HG03175 (cell line): ENCODE results near the gene FCHSD2.
"Not testable (repeated sequence)": the region's sequence is repeated elsewhere in the genome, so short reads cannot be mapped to it uniquely, and the experiment has no call there.

Experiments
- ATAC-seq: cut with Tn5 transposase; IDR thresholded peaks from one replicate; pipeline ENCODE4 v1.9.1; 2021; ENCODE audit warnings: mild to moderate bottlenecking, moderate library complexity; ENCODE audit not compliant: unreplicated experiment

The FCHSD2 gene

DNA sequence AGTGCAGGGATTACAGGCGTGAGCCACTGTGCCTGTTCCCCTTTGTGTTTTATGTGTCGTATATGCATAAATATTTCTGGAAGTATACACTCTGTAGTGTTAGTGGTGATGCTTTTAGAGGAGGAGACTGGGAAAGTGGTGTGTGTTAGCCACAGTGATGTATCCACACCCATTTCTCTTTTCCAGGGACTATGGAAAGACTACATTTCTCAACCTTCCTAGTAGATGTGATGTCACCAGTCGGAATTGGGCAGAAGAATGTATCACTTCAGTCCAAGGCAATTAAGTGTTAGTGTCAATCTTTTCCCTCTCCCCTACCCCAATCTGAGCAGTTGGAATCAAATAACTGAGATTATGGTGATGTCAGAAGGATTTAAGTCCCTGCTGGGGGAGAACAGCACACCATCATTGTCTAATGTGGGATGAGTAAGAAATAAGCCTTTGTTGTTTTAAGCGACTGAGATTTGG, 333.8 kb downstream of the FCHSD2 start:
- no peak for ATAC-seq

DNA sequence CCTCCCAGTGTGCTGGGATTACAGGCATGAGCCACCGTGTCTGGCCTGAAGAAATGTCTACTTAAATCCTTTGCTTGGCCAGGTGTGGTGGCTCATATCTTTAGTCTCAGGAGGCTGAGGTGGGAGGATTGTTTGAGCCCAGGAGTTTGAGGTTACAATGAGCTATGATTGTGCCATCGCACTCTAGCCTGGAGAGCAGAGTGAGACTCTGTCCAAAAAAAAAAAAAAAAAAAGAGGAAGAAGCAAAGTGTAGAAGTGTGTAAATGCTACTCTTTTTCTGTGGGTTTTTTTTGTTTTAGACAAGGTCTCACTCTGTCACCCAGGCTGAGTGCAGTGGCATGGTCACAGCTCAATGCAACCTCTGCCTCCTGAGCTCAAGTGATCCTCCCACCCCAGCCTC, 334.3 kb downstream of the FCHSD2 start:
- ATAC-seq: no peak

DNA sequence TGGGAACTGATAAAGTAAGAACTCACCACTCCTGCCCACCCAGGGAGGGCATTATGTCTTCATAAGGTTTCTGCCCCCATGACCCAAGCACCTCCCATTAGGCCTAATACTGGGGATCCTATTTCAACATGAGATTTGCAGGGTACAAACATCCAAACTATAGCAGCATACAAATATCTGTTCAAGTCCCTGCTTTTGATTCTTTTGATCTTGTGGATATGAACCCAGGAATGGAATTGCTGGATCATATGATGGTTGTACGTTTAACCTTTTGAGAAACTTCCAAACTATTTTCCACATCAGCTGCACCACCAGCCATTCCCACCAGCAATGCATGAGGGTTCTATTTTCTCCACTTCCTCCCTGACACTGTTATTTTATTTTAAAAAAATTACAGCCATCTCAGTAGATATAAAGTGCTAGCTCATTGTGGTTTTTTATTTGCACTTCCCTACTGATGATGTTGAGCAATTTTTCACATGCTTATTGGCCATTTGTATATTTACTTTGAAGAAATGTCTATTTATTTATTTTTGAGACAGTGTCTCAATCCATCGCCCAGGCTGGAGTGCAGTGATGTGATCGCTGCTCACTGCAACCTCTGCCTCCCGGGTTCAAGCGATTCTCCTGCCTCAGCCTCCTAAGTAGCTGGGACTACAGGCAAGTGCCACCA, 335.0 kb downstream of the FCHSD2 start:
- no peak for ATAC-seq

DNA sequence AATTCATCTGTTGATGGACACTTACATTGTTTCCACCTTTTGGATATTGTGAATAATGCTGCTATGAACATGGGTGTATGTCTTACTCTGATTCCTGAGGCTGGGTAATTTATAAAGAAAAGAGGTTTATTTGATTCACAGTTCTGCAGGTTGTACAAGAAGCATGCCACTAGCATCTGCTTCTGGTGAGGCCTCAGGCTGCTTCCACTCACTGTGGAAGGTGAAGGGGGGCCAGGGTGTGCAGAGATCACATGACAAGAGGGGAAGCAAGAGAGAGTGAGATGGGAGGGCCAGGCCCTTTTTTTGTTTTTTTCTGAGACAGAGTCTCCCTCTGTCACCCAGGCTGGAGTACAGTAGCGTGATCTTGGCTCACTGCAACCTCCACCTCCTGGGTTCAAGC, 335.7 kb downstream of the FCHSD2 start:
- ATAC-seq: not testable (repeated sequence)

DNA sequence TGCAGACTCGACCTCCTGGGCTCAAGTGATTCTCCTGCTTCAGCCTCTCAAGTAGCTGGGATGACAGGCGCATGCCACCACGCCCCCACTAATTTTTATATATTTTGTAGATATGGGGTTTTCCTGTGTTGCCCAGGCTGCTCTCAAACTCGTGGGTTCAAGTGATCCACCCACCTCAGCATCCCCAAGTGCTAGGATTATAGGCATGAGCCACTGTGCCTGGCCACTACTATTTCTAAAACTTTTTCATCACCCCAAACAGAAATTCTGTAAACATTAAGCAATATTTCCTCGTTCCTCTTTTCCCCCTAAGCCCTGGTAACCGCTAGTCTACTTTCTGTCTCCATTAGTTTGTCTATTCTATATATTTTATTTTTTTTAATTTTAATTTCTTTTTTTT, 336.9 kb downstream of the FCHSD2 start:
- ATAC-seq: no peak

DNA sequence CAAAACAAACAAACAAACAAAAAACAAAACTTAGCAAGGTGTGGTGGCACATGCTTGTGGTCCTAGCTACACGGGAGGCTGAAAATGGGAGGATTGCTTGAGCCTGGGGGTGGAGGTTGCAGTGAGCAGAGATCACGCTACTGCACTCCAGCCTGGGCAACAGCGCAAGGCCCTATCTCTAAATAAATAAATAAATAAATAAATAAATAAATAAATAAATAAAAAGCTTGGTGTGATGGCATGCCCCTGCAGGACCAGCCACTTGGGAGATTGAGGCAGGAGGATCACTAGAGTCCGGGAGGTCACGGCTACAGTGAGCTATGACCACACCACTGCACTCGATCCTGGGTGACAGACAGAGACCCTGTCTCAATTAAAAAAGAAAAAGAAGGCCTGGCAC, 339.3 kb downstream of the FCHSD2 start:
- no peak for ATAC-seq

DNA sequence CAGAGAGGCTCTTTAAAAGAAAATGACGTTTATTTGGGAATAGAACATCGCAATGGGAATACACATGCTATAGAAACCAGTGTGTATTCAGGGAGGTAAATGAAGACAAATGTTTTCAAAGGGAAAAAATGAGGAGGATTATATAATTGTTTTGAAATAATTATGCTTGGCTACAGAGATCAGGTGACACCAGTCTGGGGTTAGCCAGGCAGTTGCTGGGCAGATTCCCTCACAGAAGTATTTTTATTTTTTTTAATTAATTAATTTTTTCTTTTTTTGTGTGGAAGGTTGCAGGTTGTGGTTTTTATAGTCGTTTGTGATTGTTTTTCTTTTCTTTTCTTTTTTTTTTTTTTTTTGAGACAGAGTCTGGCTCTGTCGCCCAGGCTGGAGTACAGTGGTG, 342.7 kb downstream of the FCHSD2 start:
- no peak for ATAC-seq

DNA sequence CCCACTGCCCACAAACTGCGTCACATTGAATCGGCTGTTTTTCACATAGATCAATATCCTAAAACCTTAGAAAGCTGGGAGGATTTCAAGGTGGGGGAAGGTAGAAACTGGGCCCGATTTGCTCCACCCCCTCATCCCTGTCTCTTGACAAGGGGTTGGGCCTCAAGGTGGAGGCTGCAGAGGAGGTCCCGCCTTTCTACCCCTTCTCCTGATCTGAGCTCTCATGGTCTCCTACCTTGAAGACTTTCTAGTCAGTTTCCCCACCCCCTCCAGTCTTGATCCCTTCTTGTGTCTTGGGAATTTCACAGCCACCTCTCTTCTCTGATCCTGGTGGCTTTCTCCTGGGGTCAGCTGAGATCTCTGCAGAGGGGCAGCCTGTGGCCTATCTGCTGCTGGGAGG, 343.8 kb downstream of the FCHSD2 start:
- ATAC-seq: no peak

DNA sequence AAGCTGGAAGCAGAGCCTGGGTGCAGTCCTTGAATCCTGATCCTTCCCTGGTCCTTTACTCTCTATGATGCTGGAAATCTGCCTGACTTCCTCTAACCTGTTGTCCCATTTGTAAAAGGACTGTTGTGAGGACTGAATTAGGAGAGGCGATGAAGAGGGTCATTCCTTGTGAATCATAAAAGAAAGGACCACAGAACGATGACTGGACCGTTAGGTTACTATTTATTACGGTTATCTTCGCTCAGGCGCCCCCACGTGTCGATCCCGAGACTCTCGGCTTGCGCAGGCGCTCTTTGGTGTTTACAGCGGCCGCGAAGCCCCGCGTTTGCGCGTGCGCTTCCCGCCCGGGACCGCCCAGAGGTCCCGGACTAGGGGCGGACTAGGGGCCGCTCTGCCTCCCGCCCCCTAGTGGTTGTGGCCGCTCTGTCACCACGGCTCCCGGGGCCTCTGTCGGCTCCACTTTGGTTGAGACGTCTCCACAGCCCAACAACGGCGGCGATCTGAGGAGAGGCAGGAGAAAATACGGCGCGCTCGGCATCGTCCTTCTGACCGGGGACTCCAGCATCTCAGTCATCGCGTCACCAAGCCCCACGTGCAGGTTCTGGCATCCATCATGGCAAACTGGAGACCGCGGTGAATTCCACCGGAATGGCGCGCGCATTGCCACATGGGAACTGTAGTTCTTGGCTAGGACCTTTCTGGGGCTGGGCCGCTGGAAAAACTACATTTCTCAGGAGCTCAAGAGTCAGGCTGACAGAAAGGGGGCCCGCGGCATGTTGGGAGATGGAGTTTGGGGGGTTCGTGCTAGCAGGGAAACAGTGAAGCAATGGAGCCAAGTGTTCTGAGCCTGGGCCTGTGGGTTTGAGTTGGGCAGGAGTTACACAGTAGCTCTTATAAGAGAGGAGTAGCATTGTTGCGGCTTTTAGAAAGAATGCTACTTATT, 348.4 kb downstream of the FCHSD2 start, which contains the start of gene STARD10:
Gene STARD10, minus strand, starts transcription at position 623 of the 943 bp plus-strand sequence. CDS start 12,866 bp downstream, outside the sequence.
- ATAC-seq: peak; percentile 93

DNA sequence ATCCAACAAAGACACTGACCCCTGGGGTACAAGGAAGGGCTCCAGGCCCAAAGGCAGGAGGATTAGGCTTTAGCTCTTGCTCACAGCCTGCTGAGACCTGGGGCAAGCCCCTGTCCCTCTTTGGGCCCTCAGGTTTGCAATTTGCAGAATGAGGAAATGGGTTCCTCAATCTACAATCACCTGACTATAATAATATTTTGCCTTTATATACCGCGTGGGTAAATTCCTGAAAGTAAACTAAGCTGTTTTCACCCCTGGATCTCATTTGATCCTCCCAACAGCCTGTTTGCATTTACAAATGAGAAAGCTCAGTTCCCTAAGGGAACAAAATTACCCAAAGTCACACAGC, 349.1 kb downstream of the FCHSD2 start:
- ATAC-seq: no peak

DNA sequence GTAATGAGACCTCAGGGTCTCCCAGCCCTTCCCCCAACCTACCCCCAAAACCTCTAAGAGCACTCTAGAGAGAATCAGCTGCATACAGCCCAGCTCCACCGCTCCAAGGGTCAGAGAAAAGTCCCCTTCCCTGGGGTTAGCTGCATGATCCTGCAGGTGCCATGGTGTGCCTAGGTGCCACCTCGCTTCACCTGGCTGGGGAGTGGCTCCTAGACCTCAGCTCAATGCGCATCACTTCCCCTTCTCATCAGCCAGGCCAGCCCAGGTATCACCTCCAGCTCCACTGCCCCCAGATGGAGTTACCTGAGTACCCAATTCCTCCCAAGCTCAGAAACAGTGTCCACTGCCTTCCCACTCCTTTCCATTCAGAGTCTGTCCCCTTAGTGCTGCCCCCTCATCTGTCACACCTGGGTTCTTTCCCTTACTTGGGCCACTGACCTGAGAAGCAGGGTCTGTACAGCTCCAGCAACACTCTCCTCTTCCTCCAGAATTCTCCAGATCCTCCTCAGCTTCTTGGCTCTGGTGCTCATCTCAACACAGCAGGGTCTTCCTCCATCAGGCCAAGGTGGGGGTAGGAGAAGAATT, 349.6 kb downstream of the FCHSD2 start:
- ATAC-seq: no peak

DNA sequence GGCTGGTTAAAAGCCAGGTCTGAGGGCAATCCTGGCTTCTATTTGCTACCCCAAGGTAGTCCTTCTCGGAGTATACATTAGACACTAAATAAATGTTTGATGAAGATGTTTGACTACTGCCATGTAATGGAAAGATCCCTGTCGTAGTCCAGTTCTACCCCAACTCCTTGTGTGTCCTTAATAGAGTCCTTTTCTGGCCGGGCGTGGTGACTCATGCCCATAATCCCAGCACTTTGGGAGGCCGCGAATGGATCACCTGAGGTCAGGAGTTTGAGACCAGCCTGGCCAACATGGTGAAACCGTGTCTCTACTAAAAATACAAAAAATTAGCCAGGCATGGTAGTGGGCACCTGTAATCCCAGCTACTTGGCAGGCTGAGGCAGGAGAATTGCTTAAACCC, 350.9 kb downstream of the FCHSD2 start:
- ATAC-seq: not testable (repeated sequence)

DNA sequence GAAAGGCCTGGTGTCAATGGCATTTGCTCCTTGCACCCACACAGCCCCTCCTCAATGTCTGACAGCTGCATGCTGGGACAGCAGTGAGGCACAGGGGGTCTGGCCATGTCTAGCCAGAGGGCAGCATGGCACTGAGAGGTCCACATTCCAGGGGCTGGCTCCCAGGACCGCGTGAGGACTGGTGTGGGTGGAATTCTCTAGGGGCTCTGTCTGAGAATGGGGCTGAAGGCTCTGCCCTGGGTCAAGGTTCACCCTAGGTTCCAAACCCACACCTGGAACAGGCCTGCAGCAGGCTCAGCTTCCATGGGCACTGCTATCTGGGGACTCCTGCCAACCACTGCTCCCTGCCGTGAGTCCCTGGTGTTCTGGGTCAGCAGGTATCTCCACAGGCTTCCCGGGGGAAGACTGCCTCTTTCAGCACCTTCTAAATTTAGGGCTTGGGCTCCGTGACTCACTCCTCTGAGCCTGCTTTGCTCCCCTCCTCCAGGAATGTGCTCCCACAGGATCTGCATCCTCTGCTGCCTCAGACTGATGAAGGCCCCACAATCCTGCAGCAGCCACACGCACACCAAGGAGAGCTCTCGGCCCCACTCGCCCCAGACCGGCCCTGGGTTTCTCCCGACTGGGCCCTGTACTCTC, 352.5 kb downstream of the FCHSD2 start:
- ATAC-seq: no peak

DNA sequence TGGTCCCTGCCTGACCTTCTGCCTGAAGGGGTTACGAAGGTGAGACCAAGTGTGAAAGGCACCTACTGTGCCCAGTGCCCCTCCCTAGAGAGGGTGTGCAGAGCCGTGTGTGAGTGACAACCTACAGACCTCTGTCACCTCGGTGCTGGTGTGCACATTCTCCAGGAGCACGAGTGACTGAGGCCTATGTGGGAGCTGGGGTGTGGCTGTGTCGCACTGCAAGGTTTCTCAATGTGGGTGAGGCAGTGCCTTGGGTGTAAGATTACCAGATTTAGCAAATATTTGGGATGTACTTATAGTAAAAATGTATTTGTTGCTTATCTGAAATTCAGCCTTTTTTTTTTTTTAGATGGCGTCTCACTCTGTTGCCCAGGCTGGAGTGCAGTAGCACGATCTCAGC, 353.9 kb downstream of the FCHSD2 start:
- ATAC-seq: no peak

DNA sequence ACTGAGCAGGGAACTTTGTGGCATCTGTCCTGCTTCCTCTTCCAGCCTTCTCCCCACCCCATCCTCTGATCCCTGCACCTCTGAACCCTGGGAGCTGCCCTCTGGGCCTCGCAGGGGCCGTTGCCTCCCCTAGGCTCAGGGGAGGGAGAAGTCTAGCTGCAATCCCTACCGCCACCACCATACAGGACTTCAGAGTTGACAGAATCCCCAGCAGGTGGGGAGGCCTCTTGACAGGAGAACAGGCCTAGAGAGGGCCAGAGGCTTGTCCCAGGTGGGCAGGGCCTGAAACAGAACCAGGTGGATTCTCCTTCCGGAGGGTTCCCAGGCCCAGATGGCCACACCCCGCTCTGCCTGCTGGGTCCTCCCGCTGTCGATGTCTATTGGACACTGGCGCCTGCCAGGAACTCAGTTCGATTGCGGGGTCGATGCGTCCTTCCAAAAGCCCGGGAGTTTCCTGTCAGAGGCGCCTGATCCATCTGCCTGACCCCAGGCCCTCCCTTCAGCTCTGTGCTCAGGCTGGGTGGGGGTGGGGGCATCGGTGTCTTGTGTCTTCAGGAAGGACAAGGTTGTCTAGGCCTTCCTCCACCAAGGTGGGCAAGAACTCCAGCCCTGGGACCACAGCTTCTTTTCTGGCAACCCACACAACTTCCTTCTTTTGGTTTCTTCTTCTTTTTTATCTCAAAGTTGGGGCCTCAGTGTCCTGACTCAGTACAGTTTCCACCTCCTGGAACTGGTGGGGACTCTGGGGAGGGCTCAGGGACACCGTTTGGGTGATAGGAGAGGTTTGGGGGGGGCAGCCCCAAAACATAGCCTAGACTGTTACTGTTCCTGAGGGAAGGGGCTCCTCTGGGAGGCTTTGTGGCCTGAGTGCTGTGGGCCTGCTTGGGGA, 354.7 kb downstream of the FCHSD2 start:
- ATAC-seq: no peak
